ENCODE results near the gene MORC4. TPM values are rescaled to one million over a fixed set of nuclear protein-coding genes. Genes with fewer than 3 reads are reported as not detected.

Gene MORC4
- total RNA-seq, 4 donors from 2014 or later = 15.3 to 44.9 (median 24.1) TPM

DNA sequence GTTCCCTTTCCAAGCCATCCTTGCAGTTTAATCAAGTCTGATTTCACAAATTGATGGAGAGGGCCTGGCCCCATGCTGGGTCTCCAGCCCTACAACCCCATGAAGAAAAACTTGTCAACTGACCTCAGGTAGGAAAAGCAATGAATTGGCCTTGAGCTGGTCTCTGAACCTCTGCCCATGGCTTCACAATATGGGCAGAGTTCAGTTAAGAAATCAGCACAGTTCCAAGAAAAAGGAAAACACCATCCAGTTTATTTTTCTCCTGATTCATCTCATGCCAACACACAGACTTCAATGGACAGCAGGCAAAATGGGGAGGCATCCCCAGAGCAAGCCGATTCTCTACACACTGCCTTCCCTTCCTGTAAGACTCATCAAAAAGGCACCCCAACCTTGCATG, 100.2 kb downstream of the MORC4 start:
- intact Hi-C loops (cut with DNase I; ENCODE audit: low total_unique reads) = no loop called here

DNA sequence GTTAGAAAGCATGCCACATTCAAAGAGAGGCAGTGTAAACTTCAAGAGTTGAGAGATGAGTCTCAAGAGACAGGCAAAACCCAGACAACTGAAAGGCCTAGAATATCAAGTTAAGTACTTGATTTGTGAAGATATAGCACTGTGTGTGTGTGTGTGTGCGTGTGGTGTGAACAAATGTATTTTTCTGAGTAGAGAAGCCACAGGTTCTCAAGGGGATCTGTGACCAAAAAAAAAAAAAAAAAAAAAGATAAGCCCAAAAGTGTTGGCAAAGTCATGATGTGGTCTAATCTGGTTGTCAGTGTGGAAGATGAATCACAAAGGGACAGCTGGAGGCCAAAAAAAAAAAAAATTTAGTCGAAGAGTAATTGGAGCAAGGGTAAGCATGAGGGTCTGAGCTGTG, 100.7 kb downstream of the MORC4 start:
- H3K36me3 ChIP-seq = no peaks in the 10 kb centered on the region
- no peaks in the 10 kb centered on the region for H3K27me3 ChIP-seq
- H3K9me3 ChIP-seq = no peaks in the 10 kb centered on the region
- intact Hi-C loops (cut with DNase I; ENCODE audit: low total_unique reads) = no loop called here
- no peak for TF ChIP-seq POLR2A (IDR thresholded peaks at IDR 0.05)
- TF ChIP-seq, protein P1, sequence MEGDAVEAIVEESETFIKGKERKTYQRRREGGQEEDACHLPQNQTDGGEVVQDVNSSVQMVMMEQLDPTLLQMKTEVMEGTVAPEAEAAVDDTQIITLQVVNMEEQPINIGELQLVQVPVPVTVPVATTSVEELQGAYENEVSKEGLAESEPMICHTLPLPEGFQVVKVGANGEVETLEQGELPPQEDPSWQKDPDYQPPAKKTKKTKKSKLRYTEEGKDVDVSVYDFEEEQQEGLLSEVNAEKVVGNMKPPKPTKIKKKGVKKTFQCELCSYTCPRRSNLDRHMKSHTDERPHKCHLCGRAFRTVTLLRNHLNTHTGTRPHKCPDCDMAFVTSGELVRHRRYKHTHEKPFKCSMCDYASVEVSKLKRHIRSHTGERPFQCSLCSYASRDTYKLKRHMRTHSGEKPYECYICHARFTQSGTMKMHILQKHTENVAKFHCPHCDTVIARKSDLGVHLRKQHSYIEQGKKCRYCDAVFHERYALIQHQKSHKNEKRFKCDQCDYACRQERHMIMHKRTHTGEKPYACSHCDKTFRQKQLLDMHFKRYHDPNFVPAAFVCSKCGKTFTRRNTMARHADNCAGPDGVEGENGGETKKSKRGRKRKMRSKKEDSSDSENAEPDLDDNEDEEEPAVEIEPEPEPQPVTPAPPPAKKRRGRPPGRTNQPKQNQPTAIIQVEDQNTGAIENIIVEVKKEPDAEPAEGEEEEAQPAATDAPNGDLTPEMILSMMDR (IDR thresholded peaks at IDR 0.05) = no peak
- no peak overlapping the region for H3K27ac ChIP-seq
- no peak for DNase-seq
- H3K4me1 ChIP-seq = no peaks in the 10 kb centered on the region
- no peak overlapping the region for H3K4me3 ChIP-seq

More for the DNA sequence above, 100.2 kb downstream of the MORC4 start:
- Histone ChIP-seq H3K4me1 (no peaks in the 10 kb centered on the region), H3K27ac (no peak overlapping the region), H3K27me3 (no peaks in the 10 kb centered on the region), H3K9me3 (no peaks in the 10 kb centered on the region), H3K36me3 (no peaks in the 10 kb centered on the region), H3K4me3 (no peak overlapping the region)
- TF ChIP-seq, protein P1 (IDR thresholded peaks at IDR 0.05) = no peak
- TF ChIP-seq POLR2A (IDR thresholded peaks at IDR 0.05) = no peak
- DNase-seq = no peak

DNA sequence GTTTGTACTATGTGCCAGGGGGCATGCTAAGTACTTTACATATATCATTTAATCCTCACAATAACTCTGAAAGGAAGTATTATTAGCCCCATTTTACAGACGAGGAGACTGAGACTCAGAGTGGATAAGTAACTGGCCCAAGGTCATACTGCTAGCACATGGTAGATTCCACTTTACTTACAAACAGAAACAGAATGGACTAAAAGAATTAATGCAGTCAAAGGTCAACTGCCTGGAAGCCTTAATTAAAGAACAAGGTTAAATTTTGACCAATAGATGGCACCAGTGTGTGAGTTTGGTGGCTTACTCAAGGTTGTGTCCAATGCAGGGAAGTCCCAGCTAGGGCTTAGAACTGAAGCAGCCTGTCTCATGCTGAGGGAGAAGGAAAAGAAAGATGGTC, 101.5 kb downstream of the MORC4 start:
- intact Hi-C loops (cut with DNase I; ENCODE audit: low total_unique reads) = no loop called here
- Histone ChIP-seq H3K4me3 (no peak overlapping the region), H3K9me3 (no peaks in the 10 kb centered on the region), H3K4me1 (no peaks in the 10 kb centered on the region), H3K27ac (no peak overlapping the region), H3K27me3 (peaks cover 0 to 3% of the 10 kb centered on the region in 2 donors), H3K36me3 (no peaks in the 10 kb centered on the region)
- TF ChIP-seq, protein P1 (IDR thresholded peaks at IDR 0.05) = peak in 1 of 4 experiments; percentile 9
- TF ChIP-seq POLR2A (IDR thresholded peaks at IDR 0.05) = no peak
- DNase-seq = no peak

DNA sequence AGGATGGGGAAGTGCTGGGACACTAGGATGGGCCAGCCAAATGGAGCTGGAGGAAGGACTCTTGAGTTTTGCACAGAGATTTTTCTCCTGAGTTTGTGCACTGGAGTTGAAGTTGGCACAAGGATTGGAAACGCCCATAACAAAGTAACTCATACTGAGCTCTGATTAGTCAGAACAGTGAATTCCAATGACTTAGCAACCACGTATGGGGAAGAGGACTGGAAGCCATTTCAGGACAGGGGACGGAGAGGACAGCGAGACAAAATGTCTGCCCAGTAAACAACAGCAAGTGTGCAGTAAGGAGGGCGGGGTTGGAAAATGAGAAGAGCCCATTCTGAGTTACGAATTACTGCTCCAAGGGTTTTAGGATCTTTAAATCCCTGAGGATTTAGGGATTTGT, 102.8 kb downstream of the MORC4 start:
- Histone ChIP-seq H3K36me3 (no peaks in the 10 kb centered on the region), H3K4me3 (no peak overlapping the region), H3K4me1 (no peaks in the 10 kb centered on the region), H3K9me3 (no peaks in the 10 kb centered on the region), H3K27ac (no peak overlapping the region), H3K27me3 (peaks cover 0 to 5% of the 10 kb centered on the region in 2 donors)
- DNase-seq = no peak
- TF ChIP-seq POLR2A (IDR thresholded peaks at IDR 0.05) = no peak
- TF ChIP-seq, protein P1 (IDR thresholded peaks at IDR 0.05) = no peak
- intact Hi-C loops (cut with DNase I; ENCODE audit: low total_unique reads) = no loop called here

DNA sequence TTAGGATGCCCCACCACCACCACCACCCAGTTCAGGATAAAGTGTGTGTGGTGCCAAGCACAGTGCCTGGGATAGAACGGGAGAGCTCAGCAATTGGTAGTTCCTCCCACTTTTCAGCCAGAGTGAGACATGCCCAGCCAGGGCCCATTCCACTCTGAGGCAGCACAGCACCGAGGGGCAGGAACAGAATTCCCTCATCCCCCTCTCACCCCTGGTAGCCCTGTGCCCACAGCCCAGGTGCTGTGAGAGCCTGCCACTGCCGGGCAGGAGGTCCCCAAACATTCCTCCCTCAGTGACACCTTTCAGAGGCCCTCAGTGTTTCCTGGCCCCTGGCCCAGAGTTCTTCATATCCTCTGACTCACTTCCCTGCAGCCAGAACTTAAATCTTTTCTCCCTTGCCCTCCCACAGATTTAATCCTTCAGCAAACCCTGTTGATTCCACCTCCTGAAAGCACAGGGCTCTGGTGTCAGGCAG, 105.0 kb downstream of the MORC4 start:
- peak overlapping the region; percentile 38 to 53 for H3K27ac ChIP-seq
- H3K27me3 ChIP-seq = peaks cover 0 to 5% of the 10 kb centered on the region in 2 donors
- no peak overlapping the region for H3K4me3 ChIP-seq
- no peaks in the 10 kb centered on the region for H3K9me3 ChIP-seq
- intact Hi-C loops (cut with DNase I; ENCODE audit: low total_unique reads) = no loop called here
- no peaks in the 10 kb centered on the region for H3K36me3 ChIP-seq
- H3K4me1 ChIP-seq = no peaks in the 10 kb centered on the region
- peak; percentile 33 to 50 for DNase-seq
- TF ChIP-seq, protein P1 (IDR thresholded peaks at IDR 0.05) = no peak
- no peak for TF ChIP-seq POLR2A (IDR thresholded peaks at IDR 0.05)

All from uterus (tissue), 4 donors.